Psoas muscle (tissue), 8 donors: Measurements from ENCODE around the gene IPO5. TPM values are rescaled to one million over a fixed set of nuclear protein-coding genes. Genes with fewer than 3 reads are reported as not detected.

Experiments used
- ATAC-seq, 4 donors: fragments of 200-7000 bp; cut with Tn5 transposase; one replicate each; pipeline ENCODE4 v1.9.1; 2020; ENCODE audit warnings: moderate library complexity in 3 of 4, mild to moderate bottlenecking in 2 of 4
- DNase-seq, 2 donors: peaks; one replicate each; pipeline ENCODE4 v3.0.0-alpha.2; 2020
- H3K27ac ChIP-seq: fragments of 200-600 bp; one replicate; pipeline ENCODE4 v1.8.0; 2022
- H3K27me3 ChIP-seq, 3 donors: fragments of 200-600 bp in 1 of 3; one replicate each; pipeline versions ENCODE4 v1.6.1 to v1.8.0; 2013 to 2022; ENCODE audit warnings: low read length in 2 of 3, mild to moderate bottlenecking in 2 of 3, moderate library complexity in 1 of 3; ENCODE audit not compliant: insufficient read depth in 3 of 3
- H3K36me3 ChIP-seq, 2 donors: fragments of 200-600 bp in 1 of 2; one replicate each; pipeline versions ENCODE4 v1.6.1 to v1.8.0; 2013 to 2022; ENCODE audit warnings: low read depth in 1 of 2, mild to moderate bottlenecking in 1 of 2, moderate library complexity in 1 of 2; ENCODE audit not compliant: insufficient read depth in 1 of 2
- H3K4me1 ChIP-seq: fragments of 200-600 bp; one replicate; pipeline ENCODE4 v1.8.0; 2022
- H3K4me3 ChIP-seq: fragments of 200-600 bp; one replicate; pipeline ENCODE4 v1.8.0; 2022; ENCODE audit warnings: mild to moderate bottlenecking
- H3K9me3 ChIP-seq: fragments of 200-600 bp; one replicate; pipeline ENCODE4 v1.8.0; 2022
- CTCF ChIP-seq: fragments of 200-600 bp; IDR thresholded peaks from one replicate; pipeline ENCODE4 v1.8.0; 2022; ENCODE audit warnings: antibody characterized with exemption
- WGBS, 3 donors: extraction: QIAGEN DNeasy Blood & Tissue Kit; methylation state at CpG; one replicate each; pipeline versions ENCODE4 v1.1.6 to v1.1.7; 2013; 5-methylcytosine and 5-hydroxymethylcytosine counted together
- intact Hi-C, 2 donors: fragments of 100-400 bp; cut with DNase I; formaldehyde crosslinking; loops; one replicate each; pipeline versions ENCODE4 v1.11.0 to v1.14.2; 2022
- polyA plus RNA-seq, 3 donors: library from polyadenylated mRNA; stranded (reverse); fragments of 200-250 nt; gene quantifications; one replicate each; pipeline ENCODE4 v1.2.3, GENCODE V29; 2013
- total RNA-seq, 4 donors: library from RNA; stranded (reverse); fragmentation: NEBNext Ultra II Directional in 2 of 4; extraction: Animal tissue kit (Norgen Biotek cat#: 25700) in 2 of 4; gene quantifications; one replicate each; pipeline versions ENCODE4 v1.2.1 to v1.2.4, GENCODE V29; 2021 to 2023
- donor health status: healthy with polysubstance abuse.
- donor health status: DM: no; HTN: no; CAD: no; lungs with moderate emphysema.
- donor health status: Bipolar disorder and iron deficiency.
- donor health status: healthy.
- donor health status: DM: yes; HTN: yes; CAD: no.
- donor health status: DM: no; HTN: no; CAD: no.
- donor health status: DM: no; HTN: no; CAD: no.
- donor health status: DM: yes; HTN: yes; CAD: no.

Gene IPO5
- total and polyA plus RNA-seq, 7 donors, result 60.6 to 186 (median 153) TPM

GRCh38 chr13:97912139-97912535, 41.3 kb upstream of the IPO5 start:
- ATAC-seq (no peak), DNase-seq (no peak)
- intact Hi-C loops, result no loop called here
- H3K4me3 ChIP-seq, result no peak overlapping the region
- no peaks in the 10 kb centered on the region for H3K4me1 ChIP-seq
- H3K9me3 ChIP-seq, result no peaks in the 10 kb centered on the region
- H3K27ac ChIP-seq, result no peak overlapping the region
- WGBS, 3 donors, result 71 to 83% (median 78%) methylated on average over 6 of the region's 6 CpGs
- H3K36me3 ChIP-seq, result no peaks in the 10 kb centered on the region
- no peaks in the 10 kb centered on the region for H3K27me3 ChIP-seq
- no peak for TF ChIP-seq CTCF

GRCh38 chr13:97913206-97913605, 40.3 kb upstream of the IPO5 start:
- H3K9me3 ChIP-seq, result no peaks in the 10 kb centered on the region
- H3K36me3 ChIP-seq, result no peaks in the 10 kb centered on the region
- H3K27ac ChIP-seq, result no peak overlapping the region
- no peak overlapping the region for H3K4me3 ChIP-seq
- no peak for TF ChIP-seq CTCF
- ATAC-seq (no peak), DNase-seq (no peak)
- H3K4me1 ChIP-seq, result no peaks in the 10 kb centered on the region
- intact Hi-C loops, result no loop called here
- 85 to 92% (median 87%) methylated on average over 2 of the region's 2 CpGs for WGBS, 3 donors
- no peaks in the 10 kb centered on the region for H3K27me3 ChIP-seq

- no peaks in the 10 kb centered on the region for H3K4me1 ChIP-seq
- no peaks in the 10 kb centered on the region for H3K36me3 ChIP-seq
- TF ChIP-seq CTCF, result no peak
- H3K9me3 ChIP-seq, result no peaks in the 10 kb centered on the region
- H3K27ac ChIP-seq, result no peak overlapping the region
- intact Hi-C loops, result no loop called here
- no peak for ATAC-seq
- DNase-seq, result no peak
- 51 to 81% (median 78%) methylated on average over 1 of the region's 1 CpG for WGBS, 3 donors
- H3K4me3 ChIP-seq, result no peak overlapping the region
- H3K27me3 ChIP-seq, result no peaks in the 10 kb centered on the region
These were observed 38.9 kb upstream of the IPO5 start for GRCh38 chr13:97914540-97914939.

GRCh38 chr13:97921176-97921816, 32.2 kb upstream of the IPO5 start:
- no peaks in the 10 kb centered on the region for H3K4me1 ChIP-seq
- DNase-seq (no peak), ATAC-seq (no peak)
- 57 to 72% (median 65%) methylated on average over 6 of the region's 6 CpGs for WGBS, 3 donors
- no peak overlapping the region for H3K27ac ChIP-seq
- no peak for TF ChIP-seq CTCF
- H3K36me3 ChIP-seq, result no peaks in the 10 kb centered on the region
- no peaks in the 10 kb centered on the region for H3K27me3 ChIP-seq
- no peaks in the 10 kb centered on the region for H3K9me3 ChIP-seq
- intact Hi-C loops, result no loop called here
- H3K4me3 ChIP-seq, result no peak overlapping the region

GRCh38 chr13:97928301-97928700, 25.2 kb upstream of the IPO5 start:
- ATAC-seq (no peak), DNase-seq (no peak)
- H3K9me3 ChIP-seq, result no peaks in the 10 kb centered on the region
- intact Hi-C loops, result no loop called here
- H3K36me3 ChIP-seq, result no peaks in the 10 kb centered on the region
- no peak overlapping the region for H3K4me3 ChIP-seq
- no peak for TF ChIP-seq CTCF
- H3K27me3 ChIP-seq, result no peaks in the 10 kb centered on the region
- WGBS, 3 donors, result 50 to 62% (median 56%) methylated on average over 1 of the region's 1 CpG
- no peak overlapping the region for H3K27ac ChIP-seq
- no peaks in the 10 kb centered on the region for H3K4me1 ChIP-seq
